Measurements from ENCODE around the gene KREMEN1. TPM values are rescaled to one million over a fixed set of nuclear protein-coding genes. Genes with fewer than 3 reads are reported as not detected.

Gene KREMEN1
- total RNA-seq, 1 donor from 2014 or later = 102 TPM

- DNase-seq = no peak
- intact Hi-C loops (cut with micrococcal nuclease) = no loop called here
- TF ChIP-seq, protein P1, sequence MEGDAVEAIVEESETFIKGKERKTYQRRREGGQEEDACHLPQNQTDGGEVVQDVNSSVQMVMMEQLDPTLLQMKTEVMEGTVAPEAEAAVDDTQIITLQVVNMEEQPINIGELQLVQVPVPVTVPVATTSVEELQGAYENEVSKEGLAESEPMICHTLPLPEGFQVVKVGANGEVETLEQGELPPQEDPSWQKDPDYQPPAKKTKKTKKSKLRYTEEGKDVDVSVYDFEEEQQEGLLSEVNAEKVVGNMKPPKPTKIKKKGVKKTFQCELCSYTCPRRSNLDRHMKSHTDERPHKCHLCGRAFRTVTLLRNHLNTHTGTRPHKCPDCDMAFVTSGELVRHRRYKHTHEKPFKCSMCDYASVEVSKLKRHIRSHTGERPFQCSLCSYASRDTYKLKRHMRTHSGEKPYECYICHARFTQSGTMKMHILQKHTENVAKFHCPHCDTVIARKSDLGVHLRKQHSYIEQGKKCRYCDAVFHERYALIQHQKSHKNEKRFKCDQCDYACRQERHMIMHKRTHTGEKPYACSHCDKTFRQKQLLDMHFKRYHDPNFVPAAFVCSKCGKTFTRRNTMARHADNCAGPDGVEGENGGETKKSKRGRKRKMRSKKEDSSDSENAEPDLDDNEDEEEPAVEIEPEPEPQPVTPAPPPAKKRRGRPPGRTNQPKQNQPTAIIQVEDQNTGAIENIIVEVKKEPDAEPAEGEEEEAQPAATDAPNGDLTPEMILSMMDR (IDR thresholded peaks at IDR 0.05; ENCODE audit: borderline replicate concordance) = no peak
- Histone ChIP-seq H3K4me1 (no peaks in the 10 kb centered on the region), H3K27ac (replicated peaks) (no peak overlapping the region), H3K4me3 (no peak overlapping the region), H3K36me3 (no peaks in the 10 kb centered on the region), H3K27me3 (ENCODE audit: low read depth) (no peaks in the 10 kb centered on the region), H3K9me3 (replicated peaks) (peaks cover 39% of the 10 kb centered on the region)
These were observed 99.4 kb downstream of the KREMEN1 start for GRCh38 chr22:29172216-29172615.

DNA sequence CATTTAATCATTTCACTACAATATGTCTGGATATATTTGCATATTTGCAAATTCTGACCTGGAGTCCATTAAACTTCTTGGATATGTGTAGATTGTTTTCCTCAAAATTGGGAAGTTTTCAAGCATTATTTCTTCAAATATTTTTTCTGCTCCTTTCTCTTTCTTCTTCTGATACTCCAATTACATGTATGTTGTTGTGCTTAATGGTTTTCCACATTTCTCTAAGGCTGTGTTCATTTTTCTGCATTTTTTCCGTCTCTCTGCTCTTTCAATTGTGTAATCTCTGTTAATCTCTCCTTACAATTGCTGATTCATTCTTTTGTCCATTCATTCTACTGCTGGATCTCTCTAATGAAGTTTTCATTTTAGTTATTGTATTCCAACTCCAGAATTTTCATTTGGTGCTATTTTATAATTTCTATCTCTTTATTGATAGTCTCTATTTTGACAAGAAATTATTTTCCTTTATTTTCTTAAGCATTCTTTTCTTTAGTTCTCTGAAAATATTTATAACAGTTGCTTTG lies 102.5 kb downstream of the KREMEN1 start:
- Histone ChIP-seq H3K4me3 (no peak overlapping the region), H3K27ac (replicated peaks) (no peak overlapping the region), H3K9me3 (replicated peaks) (peaks cover 45% of the 10 kb centered on the region), H3K27me3 (ENCODE audit: low read depth) (no peaks in the 10 kb centered on the region), H3K36me3 (no peaks in the 10 kb centered on the region), H3K4me1 (no peaks in the 10 kb centered on the region)
- DNase-seq = no peak
- intact Hi-C loops (cut with micrococcal nuclease) = no loop called here
- TF ChIP-seq, protein P1 (IDR thresholded peaks at IDR 0.05; ENCODE audit: borderline replicate concordance) = no peak

- DNase-seq = no peak
- Histone ChIP-seq H3K36me3 (no peaks in the 10 kb centered on the region), H3K4me1 (no peaks in the 10 kb centered on the region), H3K4me3 (no peak overlapping the region), H3K27me3 (ENCODE audit: low read depth) (no peaks in the 10 kb centered on the region), H3K27ac (replicated peaks) (no peak overlapping the region), H3K9me3 (replicated peaks) (peaks cover 8% of the 10 kb centered on the region)
- intact Hi-C loops (cut with micrococcal nuclease) = no loop called here
- TF ChIP-seq, protein P1 (IDR thresholded peaks at IDR 0.05; ENCODE audit: borderline replicate concordance) = no peak
These were observed 111.4 kb downstream of the KREMEN1 start for GRCh38 chr22:29183971-29184848.

- no peaks in the 10 kb centered on the region for H3K27me3 ChIP-seq (ENCODE audit: low read depth)
- intact Hi-C loops (cut with micrococcal nuclease) = no loop called here
- H3K9me3 ChIP-seq (replicated peaks) = peaks cover 6% of the 10 kb centered on the region
- DNase-seq = no peak
- no peaks in the 10 kb centered on the region for H3K36me3 ChIP-seq
- H3K4me3 ChIP-seq = no peak overlapping the region
- no peaks in the 10 kb centered on the region for H3K4me1 ChIP-seq
- TF ChIP-seq, protein P1 (IDR thresholded peaks at IDR 0.05; ENCODE audit: borderline replicate concordance) = no peak
- no peak overlapping the region for H3K27ac ChIP-seq (replicated peaks)
These were observed 112.1 kb downstream of the KREMEN1 start for GRCh38 chr22:29184849-29185490.

- Histone ChIP-seq H3K36me3 (no peaks in the 10 kb centered on the region), H3K9me3 (replicated peaks) (no peaks in the 10 kb centered on the region), H3K27me3 (ENCODE audit: low read depth) (no peaks in the 10 kb centered on the region), H3K27ac (replicated peaks) (no peak overlapping the region), H3K4me3 (no peak overlapping the region), H3K4me1 (no peaks in the 10 kb centered on the region)
- no peak for DNase-seq
- intact Hi-C loops (cut with micrococcal nuclease) = no loop called here
- TF ChIP-seq, protein P1 (IDR thresholded peaks at IDR 0.05; ENCODE audit: borderline replicate concordance) = no peak
These were observed 113.5 kb downstream of the KREMEN1 start for GRCh38 chr22:29186302-29186701.
